ENCODE results near the gene TADA2B.

The TADA2B gene

GRCh38 chr4:7043284-7044136 lies at the start of gene TADA2B:
Gene TADA2B, plus strand, starts transcription at chr4:7043372. Its CDS starts 208 bp downstream, at chr4:7043580.
- DNase-seq = no peak

- DNase-seq = no peak
Observed at GRCh38 chr4:6996481-6996880, 46.7 kb upstream of the TADA2B start.

- DNase-seq = no peak
Observed at GRCh38 chr4:6999172-7000086, 43.7 kb upstream of the TADA2B start.

GRCh38 chr4:7000421-7001176 lies 42.6 kb upstream of the TADA2B start:
- no peak for DNase-seq

- no peak for DNase-seq
Observed at GRCh38 chr4:7001271-7001670, 41.9 kb upstream of the TADA2B start.

GRCh38 chr4:7002336-7002735 lies 40.8 kb upstream of the TADA2B start:
- DNase-seq = no peak

- no peak for DNase-seq
Observed at GRCh38 chr4:7003176-7003878, 39.8 kb upstream of the TADA2B start.

- DNase-seq = no peak
Observed at GRCh38 chr4:7003879-7004240, 39.3 kb upstream of the TADA2B start.

- DNase-seq = no peak
Observed at GRCh38 chr4:7004331-7004730, 38.8 kb upstream of the TADA2B start.

GRCh38 chr4:7005571-7005970 lies 37.6 kb upstream of the TADA2B start:
- DNase-seq = no peak

GRCh38 chr4:7006411-7006810 lies 36.8 kb upstream of the TADA2B start:
- no peak for DNase-seq

- no peak for DNase-seq
Observed at GRCh38 chr4:7007142-7007907, 35.8 kb upstream of the TADA2B start.

GRCh38 chr4:7007944-7008343 lies 35.2 kb upstream of the TADA2B start:
- no peak for DNase-seq

GRCh38 chr4:7009564-7009963 lies 33.6 kb upstream of the TADA2B start:
- DNase-seq = no peak

GRCh38 chr4:7013175-7013574 lies 30.0 kb upstream of the TADA2B start:
- no peak for DNase-seq

- no peak for DNase-seq
Observed at GRCh38 chr4:7014815-7015214, 28.4 kb upstream of the TADA2B start.

- no peak for DNase-seq
Observed at GRCh38 chr4:7015383-7016035, 27.7 kb upstream of the TADA2B start.

- no peak for DNase-seq
Observed at GRCh38 chr4:7016086-7016485, 27.1 kb upstream of the TADA2B start.

- no peak for DNase-seq
Observed at GRCh38 chr4:7016512-7016911, 26.7 kb upstream of the TADA2B start.

GRCh38 chr4:7017446-7018048 lies 25.6 kb upstream of the TADA2B start:
- DNase-seq = no peak

- no peak for DNase-seq
Observed at GRCh38 chr4:7018281-7018680, 24.9 kb upstream of the TADA2B start.
